Activated CD4-positive, CD25-positive, alpha-beta regulatory T cell treated with anti-CD3 and anti-CD28 coated beads, Interleukin-2, amount 50 U/mL, for 72 hours (primary cell): ENCODE data around the gene RNF186.
"Not testable (repeated sequence)": the region's sequence is repeated elsewhere in the genome, so short reads cannot be mapped to it uniquely, and the experiment has no call there.

ENCODE experiments used
- DNase-seq: peaks from one replicate; pipeline ENCODE4 v3.0.0; 2021

The RNF186 gene

GRCh38 chr1:19792237-19793002 is 22.7 kb downstream of the RNF186 start:
- no peak for DNase-seq

- DNase-seq = not testable (repeated sequence)
These were observed 24.8 kb downstream of the RNF186 start for GRCh38 chr1:19790061-19790975.

GRCh38 chr1:19786988-19787423 is 28.1 kb downstream of the RNF186 start:
- no peak for DNase-seq

GRCh38 chr1:19785660-19786059 is 29.4 kb downstream of the RNF186 start:
- DNase-seq = no peak

- DNase-seq = no peak
These were observed 34.7 kb downstream of the RNF186 start for GRCh38 chr1:19780267-19780877.

GRCh38 chr1:19776933-19777332 is 38.1 kb downstream of the RNF186 start:
- no peak for DNase-seq

GRCh38 chr1:19776287-19776686 is 38.8 kb downstream of the RNF186 start:
- DNase-seq = no peak

- DNase-seq = no peak
These were observed 39.3 kb downstream of the RNF186 start for GRCh38 chr1:19775831-19776230.

- DNase-seq = no peak
These were observed 39.8 kb downstream of the RNF186 start for GRCh38 chr1:19775317-19775716.

GRCh38 chr1:19774180-19774785 is 40.8 kb downstream of the RNF186 start:
- DNase-seq = no peak

GRCh38 chr1:19773485-19773884 is 41.6 kb downstream of the RNF186 start:
- no peak for DNase-seq

GRCh38 chr1:19772053-19772452 is 43.0 kb downstream of the RNF186 start:
- DNase-seq = no peak

GRCh38 chr1:19771350-19771749 is 43.7 kb downstream of the RNF186 start:
- DNase-seq = no peak

- DNase-seq = no peak
These were observed 44.5 kb downstream of the RNF186 start for GRCh38 chr1:19770436-19771190.

- no peak for DNase-seq
These were observed 45.7 kb downstream of the RNF186 start for GRCh38 chr1:19769211-19769932.

- no peak for DNase-seq
These were observed 46.5 kb downstream of the RNF186 start for GRCh38 chr1:19768353-19769210.

- no peak for DNase-seq
These were observed 49.5 kb downstream of the RNF186 start for GRCh38 chr1:19765623-19766022.

GRCh38 chr1:19764848-19765247 is 50.2 kb downstream of the RNF186 start:
- no peak for DNase-seq
